Neutrophil (primary cell): Measurements from ENCODE around the gene ACSF3.

Experiments used
- H3K27ac ChIP-seq: fragments of 200-600 bp; sonication (generic); 2 replicates; pipeline ENCODE4 v1.5.1; 2016; ENCODE audit warnings: mild to moderate bottlenecking, moderate library complexity
- H3K27me3 ChIP-seq: fragments of 200-600 bp; sonication (generic); 2 replicates; pipeline ENCODE4 v1.6.0; 2016; ENCODE audit warnings: mild to moderate bottlenecking
- H3K36me3 ChIP-seq: fragments of 200-600 bp; sonication (generic); 2 replicates; pipeline ENCODE4 v1.5.1; 2017
- H3K4me1 ChIP-seq, 2 experiments: fragments of 200-600 bp in 1 of 2; sonication (generic) in 1 of 2; 1 replicate in 1 of 2; 2 replicates in 1 of 2; pipeline versions ENCODE4 v1.5.1 to v1.6.1; 2013 to 2016; ENCODE audit warnings: low read depth in 1 of 2, low read length in 1 of 2, mild to moderate bottlenecking in 1 of 2, moderate library complexity in 1 of 2; ENCODE audit not compliant: control insufficient read depth in 1 of 2, insufficient read depth in 1 of 2
- H3K4me3 ChIP-seq, 2 experiments: fragments of 200-600 bp in 1 of 2; sonication (generic) in 1 of 2; 1 replicate in 1 of 2; 2 replicates in 1 of 2; pipeline ENCODE4 v1.5.1; 2013 to 2016; ENCODE audit warnings: low read depth in 1 of 2, low read length in 1 of 2, mild to moderate bottlenecking in 1 of 2, moderate library complexity in 1 of 2
- H3K9me3 ChIP-seq: fragments of 200-600 bp; sonication (generic); 2 replicates; pipeline ENCODE4 v1.5.1; 2016
- TF ChIP-seq, protein P1 (sequence below): fragments of 200-600 bp; sonication (generic); IDR thresholded peaks from 2 replicates; pipeline ENCODE4 v1.5.1; 2016; ENCODE audit warnings: antibody characterized with exemption

Gene ACSF3

GRCh38 chr16:89099905-89100304, 6.3 kb downstream of the ACSF3 start:
- no peaks in the 10 kb centered on the region for H3K27me3 ChIP-seq
- H3K9me3 ChIP-seq: no peaks in the 10 kb centered on the region
- H3K4me1 ChIP-seq: peaks cover 3 to 5% of the 10 kb centered on the region in 2 experiments
- H3K36me3 ChIP-seq: peaks cover 45% of the 10 kb centered on the region
- TF ChIP-seq, protein P1, sequence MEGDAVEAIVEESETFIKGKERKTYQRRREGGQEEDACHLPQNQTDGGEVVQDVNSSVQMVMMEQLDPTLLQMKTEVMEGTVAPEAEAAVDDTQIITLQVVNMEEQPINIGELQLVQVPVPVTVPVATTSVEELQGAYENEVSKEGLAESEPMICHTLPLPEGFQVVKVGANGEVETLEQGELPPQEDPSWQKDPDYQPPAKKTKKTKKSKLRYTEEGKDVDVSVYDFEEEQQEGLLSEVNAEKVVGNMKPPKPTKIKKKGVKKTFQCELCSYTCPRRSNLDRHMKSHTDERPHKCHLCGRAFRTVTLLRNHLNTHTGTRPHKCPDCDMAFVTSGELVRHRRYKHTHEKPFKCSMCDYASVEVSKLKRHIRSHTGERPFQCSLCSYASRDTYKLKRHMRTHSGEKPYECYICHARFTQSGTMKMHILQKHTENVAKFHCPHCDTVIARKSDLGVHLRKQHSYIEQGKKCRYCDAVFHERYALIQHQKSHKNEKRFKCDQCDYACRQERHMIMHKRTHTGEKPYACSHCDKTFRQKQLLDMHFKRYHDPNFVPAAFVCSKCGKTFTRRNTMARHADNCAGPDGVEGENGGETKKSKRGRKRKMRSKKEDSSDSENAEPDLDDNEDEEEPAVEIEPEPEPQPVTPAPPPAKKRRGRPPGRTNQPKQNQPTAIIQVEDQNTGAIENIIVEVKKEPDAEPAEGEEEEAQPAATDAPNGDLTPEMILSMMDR: no peak
- no peak overlapping the region for H3K4me3 ChIP-seq
- no peak overlapping the region for H3K27ac ChIP-seq

- Histone ChIP-seq H3K27ac (no peak overlapping the region), H3K4me3 (no peak overlapping the region), H3K4me1 (no peaks in the 10 kb centered on the region), H3K36me3 (peaks cover 53% of the 10 kb centered on the region), H3K9me3 (no peaks in the 10 kb centered on the region), H3K27me3 (no peaks in the 10 kb centered on the region)
- TF ChIP-seq, protein P1: no peak
Measured at GRCh38 chr16:89100601-89101302, 7.1 kb downstream of the ACSF3 start.

DNA sequence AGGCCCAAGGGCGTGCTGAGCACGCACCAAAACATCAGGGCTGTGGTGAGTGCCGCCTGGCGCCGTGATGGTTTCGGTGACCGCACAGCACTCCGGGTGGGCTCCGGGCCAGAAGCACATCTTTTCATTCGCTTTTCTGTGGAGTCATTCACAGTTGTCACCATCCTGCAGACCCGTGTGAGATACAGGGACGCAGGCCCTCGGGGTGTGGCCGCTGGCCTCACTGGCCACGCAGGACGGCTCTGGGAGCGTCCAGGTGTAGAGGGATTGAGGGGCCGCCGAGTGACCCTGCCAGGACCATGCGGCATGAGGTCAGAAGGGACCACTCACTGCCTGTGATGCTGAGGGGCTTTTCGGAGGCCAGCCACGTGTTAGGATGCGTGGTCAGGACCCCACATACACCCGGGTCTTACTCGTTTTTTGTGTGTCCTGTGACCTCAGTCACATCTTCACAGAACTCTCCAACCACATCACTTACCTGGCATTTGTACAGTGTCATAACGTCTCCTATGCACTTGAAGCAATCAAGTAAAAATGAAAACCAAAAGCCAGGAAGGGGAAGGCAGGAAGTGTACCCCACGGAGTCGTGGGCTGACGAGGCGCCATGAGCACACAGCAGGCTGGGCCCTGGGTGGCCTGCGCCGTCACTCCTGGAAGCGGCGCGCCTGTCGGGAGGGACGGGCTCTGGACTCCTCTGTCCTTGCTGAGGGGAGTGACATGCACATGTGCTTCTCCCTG, 7.8 kb downstream of the ACSF3 start:
- H3K27me3 ChIP-seq: no peaks in the 10 kb centered on the region
- H3K9me3 ChIP-seq: no peaks in the 10 kb centered on the region
- H3K4me1 ChIP-seq: no peaks in the 10 kb centered on the region
- H3K36me3 ChIP-seq: peaks cover 56% of the 10 kb centered on the region
- TF ChIP-seq, protein P1: no peak
- no peak overlapping the region for H3K27ac ChIP-seq
- H3K4me3 ChIP-seq: no peak overlapping the region

- Histone ChIP-seq H3K4me1 (no peaks in the 10 kb centered on the region), H3K4me3 (no peak overlapping the region), H3K36me3 (peaks cover 62% of the 10 kb centered on the region), H3K27me3 (no peaks in the 10 kb centered on the region), H3K9me3 (no peaks in the 10 kb centered on the region), H3K27ac (no peak overlapping the region)
- TF ChIP-seq, protein P1: no peak
Measured at GRCh38 chr16:89102041-89102471, 8.4 kb downstream of the ACSF3 start.

DNA sequence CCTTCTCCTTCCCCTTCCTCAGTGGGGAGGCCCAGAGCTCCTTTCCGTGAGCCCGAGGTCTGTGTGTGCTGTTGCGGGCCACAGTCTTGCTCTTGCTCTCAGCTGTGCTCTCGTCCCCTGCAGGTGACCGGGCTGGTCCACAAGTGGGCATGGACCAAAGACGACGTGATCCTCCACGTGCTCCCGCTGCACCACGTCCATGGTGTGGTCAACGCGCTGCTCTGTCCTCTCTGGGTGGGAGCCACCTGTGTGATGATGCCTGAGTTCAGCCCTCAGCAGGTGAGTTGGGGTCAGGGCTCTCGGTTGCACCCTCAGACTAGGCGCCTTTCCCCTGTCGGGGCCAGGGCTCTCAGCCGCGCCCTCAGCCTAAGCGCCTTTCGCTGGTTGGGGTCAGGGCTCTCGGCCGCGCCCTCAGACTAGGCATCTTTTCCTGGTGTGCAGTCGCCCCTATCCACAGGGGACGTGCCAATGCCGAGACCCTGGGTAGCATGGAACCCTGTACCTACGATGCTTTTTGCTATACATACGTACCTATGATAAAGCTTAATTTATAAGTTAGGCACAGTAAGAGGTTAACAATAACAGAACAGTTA, 8.9 kb downstream of the ACSF3 start:
- Histone ChIP-seq H3K27me3 (no peaks in the 10 kb centered on the region), H3K27ac (no peak overlapping the region), H3K4me3 (no peak overlapping the region), H3K9me3 (no peaks in the 10 kb centered on the region), H3K4me1 (no peaks in the 10 kb centered on the region), H3K36me3 (peaks cover 67% of the 10 kb centered on the region)
- TF ChIP-seq, protein P1: no peak
